Activated CD4-positive, alpha-beta memory T cell treated with anti-CD3 and anti-CD28 coated beads for 36 hours (primary cell): ENCODE data around the gene VWA7. TPM values are rescaled to one million over a fixed set of nuclear protein-coding genes. Genes with fewer than 3 reads are reported as not detected.
"Not testable (repeated sequence)": the region's sequence is repeated elsewhere in the genome, so short reads cannot be mapped to it uniquely, and the experiment has no call there.

Experiments
- CTCF ChIA-PET: fragments of 350-600 bp; sonication (Branson Sonifier 250); formaldehyde crosslinking; loops from one replicate; lab custom pipeline; 2021; ENCODE audit warnings: antibody characterized with exemption, inconsistent platforms; lab: Charles Lee
- POLR2A ChIA-PET: fragments of 350-600 bp; sonication (Branson Sonifier 250); formaldehyde crosslinking; loops from one replicate; lab custom pipeline; 2021; ENCODE audit warnings: antibody characterized with exemption; lab: Charles Lee
- DNase-seq: peaks from one replicate; pipeline ENCODE4 v3.0.0-alpha.2; 2020
- H3K27ac Mint-ChIP-seq: one replicate; pipeline ENCODE4 v1.8.0; 2021; ENCODE audit warnings: mixed read lengths
- H3K27me3 Mint-ChIP-seq: one replicate; pipeline ENCODE4 v1.8.0; 2021; ENCODE audit warnings: mixed read lengths
- H3K36me3 Mint-ChIP-seq: one replicate; pipeline ENCODE4 v1.8.0; 2021; ENCODE audit warnings: mixed read lengths
- H3K4me1 Mint-ChIP-seq: one replicate; pipeline ENCODE4 v1.8.0; 2021; ENCODE audit warnings: low read depth, mixed read lengths
- H3K4me3 Mint-ChIP-seq: one replicate; pipeline ENCODE4 v1.8.0; 2021; ENCODE audit warnings: mild to moderate bottlenecking, mixed read lengths
- H3K9me3 Mint-ChIP-seq: one replicate; pipeline ENCODE4 v1.8.0; 2021; ENCODE audit warnings: mixed read lengths
- intact Hi-C: fragments of 100-400 bp; cut with micrococcal nuclease; formaldehyde crosslinking; loops from one replicate; pipeline ENCODE4 v1.15.1; 2023
- total RNA-seq, 2 experiments: library from RNA; stranded (reverse); gene quantifications; one replicate each; pipeline ENCODE4 v1.2.3, GENCODE V29; 2021

Gene VWA7
- 1 to 10 TPM; 2.0 to 2.1 TPM for total RNA-seq

GRCh38 chr6:31776989-31777666, at the start of gene VWA7:
Gene VWA7 (minus strand): TSS chr6:31777328. CDS start chr6:31776779, 549 bp downstream.
- Mint-ChIP-seq H3K27me3 (no peaks in the 10 kb centered on the region), H3K4me3 (peak within 1 kb of the TSS; percentile 26), H3K9me3 (no peaks in the 10 kb centered on the region), H3K36me3 (peaks cover 20% of the 10 kb centered on the region), H3K4me1 (peaks cover 36% of the 10 kb centered on the region), H3K27ac (peak within 1 kb of the TSS; percentile 74)
- ChIA-PET POLR2A (interaction anchor here (0.7 to 0.8 kb wide), 2 partner anchors 18 to 57 kb away, joined by 3 read pairs; no protein-coding TSS in a partner anchor), CTCF (interaction anchor here (1.3 to 1.9 kb wide), 3 partner anchors 8 to 19 kb away, joined by 5 to 8 read pairs (median 6); partner anchors contain the start of gene VARS1)
- DNase-seq = peak; percentile 91
- intact Hi-C loops = loop anchor here (2.0 to 5.0 kb wide), 2 partner anchors 18 to 45 kb away; partner anchors contain the start of gene VARS1

- Mint-ChIP-seq H3K27me3 (no peaks in the 10 kb centered on the region), H3K4me1 (peaks cover 46% of the 10 kb centered on the region), H3K4me3 (peak overlapping the region; percentile 86), H3K27ac (peak overlapping the region; percentile 98), H3K36me3 (peaks cover 14% of the 10 kb centered on the region), H3K9me3 (no peaks in the 10 kb centered on the region)
- intact Hi-C loops = loop anchor here (1.0 to 10.0 kb wide), 7 partner anchors 14 to 1138 kb away; partner anchors contain the start of genes BRD2, GPSM3, PBX2 and PRRC2A
- ChIA-PET POLR2A (interaction anchor here (0.6 to 3.8 kb wide), 18 partner anchors 9 to 174 kb away, joined by 3 to 26 read pairs (median 5); partner anchors contain the start of genes BAG6, C6orf47, CLIC1 and DXO), CTCF (interaction anchor here (0.5 to 2.2 kb wide), 12 partner anchors 12 to 385 kb away, joined by 3 to 11 read pairs (median 4); partner anchors contain the start of genes BAG6, HSPA1A, HSPA1L and LSM2)
- peak; percentile 58 for DNase-seq
Measured at GRCh38 chr6:31826793-31827285, 49.7 kb upstream of the VWA7 start.

GRCh38 chr6:31825553-31825952, 48.4 kb upstream of the VWA7 start:
- CTCF ChIA-PET = interaction anchor here (0.6 to 1.3 kb wide), 4 partner anchors 10 to 98 kb away, joined by 3 to 4 read pairs (median 3); partner anchors contain the start of genes HSPA1A, HSPA1L and LSM2
- Mint-ChIP-seq H3K9me3 (no peaks in the 10 kb centered on the region), H3K36me3 (peaks cover 9% of the 10 kb centered on the region), H3K27ac (peak overlapping the region; percentile 98), H3K4me3 (no peak overlapping the region), H3K4me1 (peaks cover 46% of the 10 kb centered on the region), H3K27me3 (no peaks in the 10 kb centered on the region)
- POLR2A ChIA-PET = interaction anchor here (3.8 kb wide), 1 partner anchor 12 kb away, joined by 26 read pairs; the partner anchor contains the start of genes HSPA1A and HSPA1L
- intact Hi-C loops = loop anchor here (10.0 kb wide), 2 partner anchors 369 to 1139 kb away; partner anchors contain the start of genes BRD2, GPSM3 and PBX2
- no peak for DNase-seq

GRCh38 chr6:31823592-31824196, 46.6 kb upstream of the VWA7 start:
- not testable (repeated sequence) for DNase-seq, H3K27me3 Mint-ChIP-seq, H3K9me3 Mint-ChIP-seq, H3K4me3 Mint-ChIP-seq, H3K36me3 Mint-ChIP-seq
- intact Hi-C loops = loop anchor here (2.0 to 10.0 kb wide), 5 partner anchors 17 to 1141 kb away; partner anchors contain the start of genes BRD2, GPSM3, LSM2 and LTA
- Mint-ChIP-seq H3K4me1 (peaks cover 58% of the 10 kb centered on the region), H3K27ac (peak overlapping the region; percentile 47)
- CTCF ChIA-PET = interaction anchor here (1.0 kb wide), 1 partner anchor 9 kb away, joined by 3 read pairs; no protein-coding TSS in a partner anchor
- POLR2A ChIA-PET = interaction anchor here (2.2 kb wide), 1 partner anchor 10 kb away, joined by 12 read pairs; no protein-coding TSS in a partner anchor

- peak overlapping the region; percentile 96 for H3K27ac Mint-ChIP-seq
- CTCF ChIA-PET = interaction anchor here (1.0 to 1.6 kb wide), 2 partner anchors 8 to 15 kb away, joined by 3 to 7 read pairs; partner anchors contain the start of gene LSM2
- peaks cover 7% of the 10 kb centered on the region for H3K36me3 Mint-ChIP-seq
- no peaks in the 10 kb centered on the region for H3K27me3 Mint-ChIP-seq
- intact Hi-C loops = loop anchor here (2.0 to 10.0 kb wide), 5 partner anchors 15 to 1143 kb away; partner anchors contain the start of genes BRD2, GPSM3, LSM2 and LTA
- POLR2A ChIA-PET = interaction anchor here (0.6 to 2.2 kb wide), 7 partner anchors 9 to 306 kb away, joined by 3 to 12 read pairs (median 4); partner anchors contain the start of genes ATF6B, GPANK1 and LSM2
- H3K4me3 Mint-ChIP-seq = peak overlapping the region; percentile 89
- no peaks in the 10 kb centered on the region for H3K9me3 Mint-ChIP-seq
- H3K4me1 Mint-ChIP-seq = peaks cover 70% of the 10 kb centered on the region
- peak; percentile 84 for DNase-seq
Measured at GRCh38 chr6:31822036-31822821, 45.1 kb upstream of the VWA7 start.

- POLR2A ChIA-PET = interaction anchor here (0.9 to 2.2 kb wide), 4 partner anchors 8 to 15 kb away, joined by 3 to 12 read pairs (median 7); partner anchors contain the start of gene LSM2
- peak; percentile 85 for DNase-seq
Measured at GRCh38 chr6:31821301-31822035, 44.3 kb upstream of the VWA7 start.

GRCh38 chr6:31820399-31820798, 43.3 kb upstream of the VWA7 start:
- intact Hi-C loops = loop anchor here (5.0 to 10.0 kb wide), 4 partner anchors 43 to 1144 kb away; partner anchors contain the start of genes BRD2, GPSM3, LTA and PBX2
- peak overlapping the region; percentile 96 for H3K27ac Mint-ChIP-seq
- CTCF ChIA-PET = interaction anchor here (0.8 to 1.4 kb wide), 3 partner anchors 14 to 25 kb away, joined by 3 to 6 read pairs (median 5); partner anchors contain the start of genes LSM2 and VARS1
- DNase-seq, H3K9me3 Mint-ChIP-seq, POLR2A ChIA-PET, H3K36me3 Mint-ChIP-seq, H3K27me3 Mint-ChIP-seq: not testable (repeated sequence)
- H3K4me1 Mint-ChIP-seq = peaks cover 54% of the 10 kb centered on the region
- peak overlapping the region; percentile 89 for H3K4me3 Mint-ChIP-seq

More at GRCh38 chr6:31821301-31822035, 44.3 kb upstream of the VWA7 start:
- CTCF ChIA-PET = interaction anchor here (1.6 kb wide), 1 partner anchor 14 kb away, joined by 7 read pairs; the partner anchor contains the start of gene LSM2
- no peaks in the 10 kb centered on the region for H3K27me3 Mint-ChIP-seq
- intact Hi-C loops = loop anchor here (2.0 to 10.0 kb wide), 5 partner anchors 15 to 1143 kb away; partner anchors contain the start of genes BRD2, GPSM3, LSM2 and LTA
- H3K9me3 Mint-ChIP-seq = no peaks in the 10 kb centered on the region
- H3K4me1 Mint-ChIP-seq = peaks cover 63% of the 10 kb centered on the region
- peak overlapping the region; percentile 89 for H3K4me3 Mint-ChIP-seq
- peak overlapping the region; percentile 96 for H3K27ac Mint-ChIP-seq
- peaks cover 6% of the 10 kb centered on the region for H3K36me3 Mint-ChIP-seq

- no peak for DNase-seq
- intact Hi-C loops = loop anchor here (5.0 to 10.0 kb wide), 4 partner anchors 43 to 1145 kb away; partner anchors contain the start of genes BRD2, GPSM3, LTA and PBX2
- peaks cover 6% of the 10 kb centered on the region for H3K36me3 Mint-ChIP-seq
- no peak overlapping the region for H3K4me3 Mint-ChIP-seq
- H3K4me1 Mint-ChIP-seq = peaks cover 49% of the 10 kb centered on the region
- H3K9me3 Mint-ChIP-seq = no peaks in the 10 kb centered on the region
- H3K27me3 Mint-ChIP-seq = no peaks in the 10 kb centered on the region
- H3K27ac Mint-ChIP-seq = peak overlapping the region; percentile 47
- CTCF ChIA-PET = interaction anchor here (1.4 kb wide), 2 partner anchors 14 to 24 kb away, joined by 5 to 6 read pairs; partner anchors contain the start of genes LSM2 and VARS1
- POLR2A ChIA-PET = interaction anchor here (0.6 kb wide), 1 partner anchor 17 kb away, joined by 3 read pairs; no protein-coding TSS in a partner anchor
Measured at GRCh38 chr6:31819871-31820299, 42.8 kb upstream of the VWA7 start.

GRCh38 chr6:31817929-31818511, 40.9 kb upstream of the VWA7 start:
- H3K9me3 Mint-ChIP-seq, H3K36me3 Mint-ChIP-seq, intact Hi-C loops, H3K27me3 Mint-ChIP-seq: not testable (repeated sequence)
- CTCF ChIA-PET = interaction anchor here (0.9 to 1.4 kb wide), 6 partner anchors 11 to 219 kb away, joined by 3 to 6 read pairs (median 4); partner anchors contain the start of genes LSM2 and VARS1
- POLR2A ChIA-PET = interaction anchor here (1.0 to 1.4 kb wide), 3 partner anchors 9 to 78 kb away, joined by 5 to 10 read pairs (median 5); partner anchors contain the start of genes HSPA1B, LSM2 and MSH5
- H3K4me3 Mint-ChIP-seq = peak overlapping the region; percentile 89
- peak; percentile 43 for DNase-seq
- H3K4me1 Mint-ChIP-seq = peaks cover 52% of the 10 kb centered on the region
- H3K27ac Mint-ChIP-seq = peak overlapping the region; percentile 94
